HG02852 (cell line): ENCODE measurements around the gene CALY.

Source experiments
- ATAC-seq: cut with Tn5 transposase; IDR thresholded peaks from one replicate; pipeline ENCODE4 v1.9.1; 2021; ENCODE audit warnings: mild to moderate bottlenecking, moderate library complexity; ENCODE audit not compliant: unreplicated experiment

Gene CALY

GRCh38 chr10:133351408-133352318, 15.0 kb upstream of the CALY start:
- ATAC-seq = no peak

DNA sequence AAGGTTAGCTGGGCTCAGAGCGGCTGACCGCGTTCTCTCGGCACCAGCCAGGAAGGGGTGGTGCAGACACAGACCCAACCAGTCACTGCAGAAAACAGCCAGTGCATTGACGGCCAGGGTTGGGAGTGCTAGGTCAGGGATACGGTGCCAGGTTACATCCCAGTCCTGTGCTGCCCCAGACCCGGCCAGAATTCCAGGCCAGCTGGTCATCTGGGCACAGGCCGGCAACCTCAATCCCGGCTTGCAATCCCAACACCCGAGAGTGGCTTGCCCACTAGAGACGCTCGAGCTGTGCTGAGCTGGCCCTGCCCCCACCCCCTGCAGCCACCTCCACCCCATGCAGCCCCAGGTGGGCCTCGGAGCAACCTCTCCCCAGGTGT, 14.2 kb upstream of the CALY start:
- ATAC-seq = no peak

DNA sequence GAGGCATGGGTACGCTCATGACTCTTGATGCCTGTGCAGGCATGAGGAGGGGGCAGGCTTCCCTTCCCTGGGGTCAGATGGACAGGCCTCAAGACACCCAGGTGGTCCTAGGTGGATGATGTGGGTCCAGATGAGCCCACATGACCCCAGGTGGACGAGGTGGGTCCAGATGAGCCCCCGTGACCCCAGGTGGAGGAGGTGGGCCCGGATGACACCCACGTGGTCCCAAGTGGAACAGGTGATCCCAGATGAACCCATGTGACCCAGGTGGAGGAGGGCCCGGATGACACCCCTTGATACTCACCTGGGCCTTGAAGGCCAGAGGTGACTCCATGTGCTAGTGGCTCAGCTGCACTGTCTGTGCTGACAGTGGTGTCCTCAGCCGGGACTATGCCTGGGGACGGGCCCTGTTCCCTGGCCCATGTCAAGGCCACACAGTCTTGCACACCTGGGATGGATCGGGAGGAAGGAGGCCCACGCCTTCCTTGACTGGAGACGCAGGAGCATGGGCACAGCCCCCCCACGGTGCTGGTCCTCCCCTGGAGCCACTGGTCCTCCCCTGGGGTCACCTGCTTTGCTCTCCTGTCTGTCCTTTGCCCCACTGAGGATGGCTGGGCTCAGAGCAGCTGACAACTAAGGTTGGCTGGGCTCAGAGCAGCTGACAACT, 13.7 kb upstream of the CALY start:
- ATAC-seq = no peak

GRCh38 chr10:133349577-133350011, 12.9 kb upstream of the CALY start:
- ATAC-seq = no peak

DNA sequence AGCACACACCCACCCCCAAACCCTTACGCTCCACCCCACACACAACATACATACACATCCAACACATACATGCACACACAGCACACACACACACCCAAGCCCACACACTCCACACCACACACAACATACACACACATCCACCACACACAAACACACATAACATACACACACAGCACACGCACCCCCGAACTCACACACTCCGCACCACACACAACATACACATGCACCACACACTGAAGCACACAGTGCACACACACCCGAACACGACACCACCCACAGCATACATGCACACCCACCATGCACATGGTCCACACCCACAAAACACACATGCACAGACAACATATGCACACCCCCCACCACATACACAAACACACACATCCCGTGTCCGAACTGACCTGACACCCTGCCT, 12.5 kb upstream of the CALY start:
- ATAC-seq = no peak

- no peak for ATAC-seq
These were observed 11.2 kb upstream of the CALY start for GRCh38 chr10:133347710-133348517.

GRCh38 chr10:133346413-133346812, 9.7 kb upstream of the CALY start:
- no peak for ATAC-seq

DNA sequence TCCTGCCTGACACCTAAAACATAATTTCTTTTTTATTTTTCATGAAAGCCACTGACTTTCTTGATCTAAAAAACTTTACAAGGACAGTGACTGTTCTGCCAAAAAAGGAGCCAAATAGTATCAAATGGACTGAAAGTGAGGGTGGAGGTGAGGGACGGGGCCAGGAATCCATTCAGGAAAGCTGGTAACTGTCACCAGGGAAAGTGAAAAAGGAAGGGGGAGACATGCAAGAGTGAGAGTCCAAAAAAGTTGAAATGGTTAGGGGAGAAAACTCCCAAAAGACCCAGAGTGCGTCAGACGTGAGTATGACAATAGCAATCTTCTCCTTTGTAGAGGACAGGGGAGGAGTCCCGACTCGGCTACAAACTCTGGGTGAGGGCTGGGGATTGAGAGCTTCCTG, 7.5 kb upstream of the CALY start:
- no peak for ATAC-seq

GRCh38 chr10:133343558-133343957, 6.9 kb upstream of the CALY start:
- ATAC-seq = no peak

DNA sequence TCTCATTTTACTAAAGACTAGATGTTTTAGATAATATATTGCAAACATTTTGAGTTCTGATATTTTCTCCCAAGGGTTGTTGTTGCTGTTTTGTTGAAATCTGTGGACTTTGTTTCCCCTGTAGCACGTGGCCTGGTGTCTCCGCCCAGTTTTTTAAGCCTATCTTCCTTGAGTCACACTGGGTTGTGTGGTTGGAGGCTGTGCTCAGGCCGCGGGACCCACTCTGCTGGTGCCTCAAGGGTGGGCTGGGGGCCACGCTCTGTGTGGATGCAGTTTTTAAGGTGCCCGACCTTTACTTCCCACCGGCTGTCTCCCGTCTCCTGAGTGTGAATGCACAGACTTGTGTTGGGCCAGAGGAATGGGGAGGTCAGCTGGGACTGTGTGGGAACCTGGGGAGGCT, 6.2 kb upstream of the CALY start:
- no peak for ATAC-seq

DNA sequence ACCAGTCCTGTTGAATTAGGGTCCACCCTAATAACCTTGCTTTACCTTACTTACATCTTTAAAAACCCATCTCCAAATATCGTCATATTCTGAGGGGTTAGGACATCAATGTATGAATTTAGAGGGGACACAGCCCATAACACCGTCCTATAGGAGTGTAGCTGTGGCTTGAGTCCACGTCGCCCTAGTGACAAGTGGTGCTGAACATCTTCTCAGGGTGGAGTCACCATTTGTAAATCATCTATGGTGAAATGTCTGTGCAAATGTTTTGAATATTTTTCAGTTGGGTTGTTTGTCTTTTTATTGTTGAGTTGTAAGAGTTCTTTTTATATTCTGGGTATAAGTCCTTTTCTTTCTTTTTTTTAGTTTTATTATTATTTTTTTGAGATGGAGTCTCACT, 5.3 kb upstream of the CALY start:
- no peak for ATAC-seq

DNA sequence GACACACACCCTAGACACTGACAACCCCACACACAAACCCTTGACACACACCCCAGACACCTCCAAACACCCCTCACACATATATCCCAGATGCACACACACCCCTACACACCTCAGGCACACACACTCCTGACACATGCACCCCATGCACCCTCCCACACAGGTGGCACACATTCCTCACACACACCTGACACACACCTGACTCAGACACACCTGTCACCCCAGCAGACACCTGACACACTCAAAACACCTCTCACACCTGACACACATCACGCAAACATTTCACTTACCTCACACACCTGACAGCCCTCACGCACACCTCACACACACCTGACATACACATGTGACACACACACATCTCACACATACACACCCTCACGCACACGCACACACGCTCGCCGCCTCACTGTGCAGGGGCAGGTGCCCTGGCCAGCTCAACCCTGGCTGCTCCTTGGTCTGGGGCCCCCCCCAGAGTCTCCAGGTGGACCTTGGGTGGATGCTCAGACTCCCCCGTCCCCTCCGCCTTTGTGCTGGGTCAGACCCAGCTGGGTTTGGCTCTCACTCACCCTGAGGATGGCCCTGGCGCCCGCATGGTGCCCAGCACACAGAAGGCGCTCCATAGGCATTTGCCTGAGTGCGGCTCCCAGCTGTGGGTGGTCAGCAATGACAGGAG, 3.1 kb upstream of the CALY start:
- no peak for ATAC-seq

DNA sequence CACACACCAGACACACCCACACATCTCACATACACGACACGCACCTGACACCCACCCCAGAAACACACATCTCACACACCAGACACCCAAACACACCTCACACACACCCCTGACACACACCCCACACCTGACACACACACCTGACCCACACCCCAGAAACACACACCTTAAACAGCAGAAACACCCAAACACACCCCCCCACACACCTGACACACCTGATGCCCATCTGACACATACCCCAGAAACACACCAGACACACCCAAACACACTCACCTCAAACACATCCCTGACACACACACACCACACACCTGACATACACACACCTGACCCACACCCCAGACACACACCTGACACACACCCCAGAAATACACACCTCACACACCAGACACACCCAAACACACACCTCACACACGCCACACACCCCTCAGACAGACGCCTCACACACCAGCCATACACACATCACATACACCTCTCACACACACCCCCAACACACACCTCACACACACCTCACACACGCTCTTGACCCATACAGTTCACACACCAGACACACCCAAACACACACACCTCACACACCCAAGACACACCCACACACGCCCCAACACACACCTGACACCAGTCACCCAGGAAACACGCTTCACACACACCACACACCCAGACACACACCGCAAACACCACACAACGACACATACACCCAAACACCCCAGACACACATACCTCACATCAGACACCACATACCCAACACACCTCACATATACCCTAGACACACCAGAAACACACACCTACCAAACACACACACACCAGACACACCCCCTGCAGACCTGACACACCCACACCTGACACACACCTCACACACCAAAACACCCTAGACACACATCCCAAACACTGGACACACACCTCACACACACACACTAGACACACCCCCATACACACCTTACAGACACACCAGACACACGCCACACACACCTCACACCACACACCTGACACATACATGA, 1.7 kb upstream of the CALY start:
- no peak for ATAC-seq

- no peak for ATAC-seq
These were observed 652 bp upstream of the CALY start for GRCh38 chr10:133337370-133337725.

GRCh38 chr10:133336118-133336576, 549 bp downstream of the CALY start:
- ATAC-seq = no peak

DNA sequence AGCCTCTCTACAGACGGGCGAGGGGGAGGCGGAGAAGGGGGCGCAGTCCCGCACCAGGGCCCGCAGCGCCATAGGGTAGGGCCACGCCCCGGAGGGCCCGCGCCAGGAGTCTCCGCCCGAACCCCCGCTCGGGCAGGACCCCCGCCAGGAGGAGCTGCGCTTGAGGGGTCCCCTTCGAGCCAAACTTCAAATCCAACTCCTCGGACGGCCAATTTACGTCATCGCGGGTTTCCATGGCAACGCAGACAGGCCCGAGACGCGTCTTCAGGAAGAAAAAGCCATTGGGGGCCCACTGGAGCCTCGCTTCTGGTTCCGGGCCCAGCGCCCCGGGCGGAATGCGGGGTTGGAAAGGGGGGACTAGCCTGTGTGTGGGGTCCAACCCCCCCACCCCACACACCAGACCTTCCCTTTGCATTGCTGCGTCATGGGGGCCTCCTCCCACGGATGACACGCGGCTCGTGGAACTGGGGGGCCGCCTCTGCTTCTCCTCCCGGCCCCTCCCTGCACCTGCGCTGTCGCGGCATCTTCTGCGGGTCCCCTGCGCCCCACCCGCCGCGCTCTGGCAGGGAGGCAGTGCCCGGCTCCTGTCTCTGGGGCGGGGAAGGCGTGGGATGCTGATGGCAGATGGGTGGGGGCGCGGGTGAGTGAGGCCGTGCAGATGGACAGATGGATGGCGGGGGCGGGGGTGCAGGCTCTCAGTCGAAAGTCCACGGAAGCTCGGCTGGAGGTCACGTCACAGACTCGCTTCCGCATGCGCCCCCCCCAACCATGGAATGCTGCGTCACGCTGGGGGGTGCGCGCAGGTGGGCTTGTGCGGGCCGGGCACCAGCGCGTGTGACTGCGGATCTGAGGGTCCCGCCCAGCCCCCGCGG, 1.2 kb downstream of the CALY start:
- ATAC-seq = no peak

GRCh38 chr10:133334503-133335245, 2.0 kb downstream of the CALY start:
- no peak for ATAC-seq
